Medulla oblongata (tissue), 1 donor: ENCODE results near the gene SLFN14.
"Not testable (repeated sequence)": the region's sequence is repeated elsewhere in the genome, so short reads cannot be mapped to it uniquely, and the experiment has no call there.

Experiments
- DNase-seq: peaks from one replicate; pipeline ENCODE4 v3.0.0-alpha.2; 2015; ENCODE audit errors: extremely low spot score

The SLFN14 gene

DNA sequence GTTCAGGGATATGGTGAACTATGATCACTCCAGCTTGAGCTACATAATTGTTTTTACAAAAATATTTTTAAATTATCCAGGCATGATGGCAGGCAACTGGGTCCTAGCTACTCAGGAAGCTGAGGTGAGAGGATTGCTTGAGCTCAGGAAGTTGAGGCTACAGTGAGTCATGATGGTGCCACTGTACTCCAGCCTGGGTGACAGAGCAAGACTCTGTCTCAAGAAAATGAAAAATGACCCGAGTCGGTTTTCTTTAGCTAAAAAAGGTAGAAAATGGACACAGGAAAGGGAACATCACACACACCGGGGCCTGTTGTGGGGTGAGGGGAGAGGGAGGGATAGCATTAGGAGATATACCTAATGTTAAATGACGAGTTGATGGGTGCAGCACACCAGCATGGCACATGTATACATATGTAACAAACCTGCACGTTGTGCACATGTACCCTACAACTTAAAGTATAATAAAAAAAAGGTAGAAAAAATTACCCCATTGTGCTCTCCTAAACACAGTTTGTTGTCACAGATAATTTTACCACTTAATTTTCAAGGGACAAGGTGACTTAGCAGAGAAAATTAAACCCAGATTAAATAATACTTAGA, 38.9 kb downstream of the SLFN14 start:
- DNase-seq = not testable (repeated sequence)

DNA sequence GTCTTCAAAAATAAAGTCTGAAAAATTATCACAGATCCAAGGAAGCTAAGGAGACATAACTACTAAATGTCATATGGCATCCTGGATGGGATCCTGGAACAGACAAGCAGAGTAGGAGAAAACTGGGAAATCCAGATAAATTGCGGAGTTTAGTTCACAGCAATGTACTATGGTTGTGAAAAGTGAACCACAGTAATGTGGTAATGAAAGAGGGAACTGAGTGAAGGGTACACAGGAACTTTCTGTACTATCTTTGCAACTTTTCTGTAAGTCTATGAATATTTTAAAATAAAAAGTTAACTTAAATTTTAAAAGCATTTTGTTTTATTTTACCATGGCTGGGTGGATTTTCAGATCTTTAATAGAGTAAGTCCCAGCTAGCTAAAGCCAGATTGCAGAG, 39.5 kb downstream of the SLFN14 start:
- DNase-seq = no peak

GRCh38 chr17:35519906-35520442, 40.6 kb downstream of the SLFN14 start:
- DNase-seq = no peak

- no peak for DNase-seq
These were observed 41.2 kb downstream of the SLFN14 start for GRCh38 chr17:35519439-35519838.

- DNase-seq = not testable (repeated sequence)
These were observed 42.2 kb downstream of the SLFN14 start for GRCh38 chr17:35518431-35518830.

- DNase-seq = no peak
These were observed 45.6 kb downstream of the SLFN14 start for GRCh38 chr17:35515027-35515426.

DNA sequence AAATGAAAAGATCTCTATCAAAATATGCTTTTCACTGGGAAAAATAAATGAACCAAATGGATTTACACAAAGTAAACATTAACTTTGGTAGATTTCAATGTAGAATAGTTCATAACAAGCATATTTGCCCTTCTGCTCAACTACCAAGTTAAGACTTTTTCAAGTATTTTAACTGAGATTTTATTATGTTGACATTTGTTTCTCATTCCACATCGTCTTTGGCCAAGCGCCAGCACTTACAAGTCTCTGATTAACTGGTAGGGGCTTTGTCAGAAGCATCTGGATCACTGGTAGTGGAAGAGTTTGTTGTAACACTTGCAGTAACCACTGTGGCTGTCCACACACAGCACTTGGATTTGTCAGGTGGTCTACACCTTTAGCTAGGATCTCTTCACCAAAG, 46.1 kb downstream of the SLFN14 start:
- no peak for DNase-seq
